NCI-H1930 (cell line): ENCODE results near the gene MYL6.
"Not testable (repeated sequence)": the region's sequence is repeated elsewhere in the genome, so short reads cannot be mapped to it uniquely, and the experiment has no call there.

Experiments
- DNase-seq, 2 experiments: peaks; one replicate each; lab custom pipeline; 2025; lab: John Stamatoyannopoulos, UW

Gene MYL6

GRCh38 chr12:56158029-56158925 lies at the start of gene MYL6:
Gene MYL6 (plus strand): TSS chr12:56158359. CDS start chr12:56158402, 43 bp downstream.
- DNase-seq, result peak; percentile 95

DNA sequence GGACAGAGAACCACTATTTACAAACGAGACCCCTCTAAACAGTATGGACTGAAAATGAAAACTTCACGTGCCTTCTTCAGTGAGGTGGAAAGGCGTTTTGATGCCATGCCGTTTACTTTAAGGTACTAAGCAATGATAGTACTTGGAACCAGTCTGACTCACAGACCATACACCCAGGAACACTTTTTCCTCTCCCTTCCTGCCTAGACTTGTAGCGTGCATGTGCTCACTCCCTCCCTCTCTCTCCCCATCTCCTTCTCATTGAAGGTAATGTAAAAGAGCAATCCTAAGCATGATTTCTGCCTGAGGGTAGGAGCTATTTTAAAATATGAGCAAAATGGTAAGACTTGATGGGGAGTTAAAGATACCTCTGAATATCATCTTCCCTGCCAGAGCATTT lies 47.6 kb upstream of the MYL6 start:
- no peak for DNase-seq

DNA sequence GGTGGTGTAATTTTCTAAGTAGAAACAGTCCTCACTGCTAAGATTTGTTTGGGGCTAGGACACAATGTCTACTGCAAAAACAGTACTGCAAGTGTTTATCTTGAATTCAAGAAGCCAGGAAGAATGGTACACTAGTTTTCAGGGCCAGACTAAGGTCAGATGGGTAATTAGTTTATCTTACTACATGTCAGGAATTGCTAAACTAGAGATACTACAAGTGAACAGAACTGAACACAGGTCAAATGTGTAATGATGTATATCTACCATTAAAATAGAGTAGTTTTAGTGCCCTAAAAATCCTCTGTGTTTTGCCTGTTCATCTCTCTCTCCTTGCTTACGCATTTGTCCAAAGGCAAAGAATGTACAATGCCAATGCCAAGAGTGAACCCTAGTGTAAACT lies 44.1 kb upstream of the MYL6 start:
- DNase-seq, result no peak

GRCh38 chr12:56115329-56115728 lies 42.8 kb upstream of the MYL6 start:
- no peak for DNase-seq

DNA sequence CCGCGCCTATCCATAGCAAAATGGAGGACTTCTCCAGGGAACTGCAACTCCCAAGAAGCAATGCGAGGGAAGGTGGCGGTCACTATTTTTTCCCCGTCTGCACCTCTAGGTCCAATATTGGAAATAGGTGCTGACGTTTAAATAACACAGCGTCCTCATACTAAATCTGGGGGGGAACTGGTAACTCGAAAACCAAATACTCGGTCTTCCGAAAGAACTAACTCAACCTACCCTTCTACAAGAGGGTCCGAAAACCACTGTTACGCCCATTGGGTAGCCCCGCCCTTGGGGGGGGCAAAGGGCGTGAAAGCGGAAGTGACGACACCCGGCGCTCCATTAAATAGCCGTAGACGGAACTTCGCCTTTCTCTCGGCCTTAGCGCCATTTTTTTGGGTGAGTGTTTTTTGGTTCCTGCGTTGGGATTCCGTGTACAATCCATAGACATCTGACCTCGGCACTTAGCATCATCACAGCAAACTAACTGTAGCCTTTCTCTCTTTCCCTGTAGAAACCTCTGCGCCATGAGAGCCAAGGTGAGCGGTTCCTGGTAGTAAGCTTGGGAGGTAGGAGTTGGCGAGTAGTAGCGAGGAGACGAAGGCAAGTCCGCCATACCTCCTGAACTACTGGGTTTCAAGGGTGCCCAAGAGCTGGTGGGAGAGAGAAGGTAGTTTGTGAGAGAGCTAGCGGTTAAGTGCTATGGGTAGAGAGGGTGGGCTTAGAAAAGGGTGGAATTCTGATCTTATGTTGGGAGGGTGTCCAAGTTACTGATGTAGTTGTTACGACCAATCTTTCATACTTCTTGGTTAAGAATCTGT lies 41.7 kb upstream of the MYL6 start, which contains the start of gene RPL41:
Gene RPL41, plus strand, starts transcription at position 367 of the 815 bp plus-strand sequence.
- peak; percentile 90 to 95 for DNase-seq

DNA sequence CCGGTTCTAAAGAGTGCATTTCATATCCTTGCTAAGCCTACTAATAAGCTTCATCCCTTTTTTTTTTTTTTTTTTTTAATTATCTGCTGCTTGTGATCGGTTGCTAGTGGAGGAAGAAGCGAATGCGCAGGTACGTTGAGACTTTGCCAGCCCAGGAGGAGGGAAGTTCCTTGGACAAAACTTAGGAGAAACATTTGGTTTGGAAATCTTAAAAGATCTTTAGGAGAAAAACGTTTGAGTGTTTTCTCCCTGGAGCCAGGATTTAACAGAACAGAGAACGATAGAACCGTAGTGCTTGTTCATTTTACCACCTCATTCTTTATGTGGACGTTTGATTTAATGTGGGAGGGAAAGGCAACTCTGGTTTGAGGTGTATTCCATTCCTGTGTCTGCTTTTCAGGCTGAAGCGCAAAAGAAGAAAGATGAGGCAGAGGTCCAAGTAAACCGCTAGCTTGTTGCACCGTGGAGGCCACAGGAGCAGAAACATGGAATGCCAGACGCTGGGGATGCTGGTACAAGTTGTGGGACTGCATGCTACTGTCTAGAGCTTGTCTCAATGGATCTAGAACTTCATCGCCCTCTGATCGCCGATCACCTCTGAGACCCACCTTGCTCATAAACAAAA lies 41.0 kb upstream of the MYL6 start:
- not testable (repeated sequence) for DNase-seq

DNA sequence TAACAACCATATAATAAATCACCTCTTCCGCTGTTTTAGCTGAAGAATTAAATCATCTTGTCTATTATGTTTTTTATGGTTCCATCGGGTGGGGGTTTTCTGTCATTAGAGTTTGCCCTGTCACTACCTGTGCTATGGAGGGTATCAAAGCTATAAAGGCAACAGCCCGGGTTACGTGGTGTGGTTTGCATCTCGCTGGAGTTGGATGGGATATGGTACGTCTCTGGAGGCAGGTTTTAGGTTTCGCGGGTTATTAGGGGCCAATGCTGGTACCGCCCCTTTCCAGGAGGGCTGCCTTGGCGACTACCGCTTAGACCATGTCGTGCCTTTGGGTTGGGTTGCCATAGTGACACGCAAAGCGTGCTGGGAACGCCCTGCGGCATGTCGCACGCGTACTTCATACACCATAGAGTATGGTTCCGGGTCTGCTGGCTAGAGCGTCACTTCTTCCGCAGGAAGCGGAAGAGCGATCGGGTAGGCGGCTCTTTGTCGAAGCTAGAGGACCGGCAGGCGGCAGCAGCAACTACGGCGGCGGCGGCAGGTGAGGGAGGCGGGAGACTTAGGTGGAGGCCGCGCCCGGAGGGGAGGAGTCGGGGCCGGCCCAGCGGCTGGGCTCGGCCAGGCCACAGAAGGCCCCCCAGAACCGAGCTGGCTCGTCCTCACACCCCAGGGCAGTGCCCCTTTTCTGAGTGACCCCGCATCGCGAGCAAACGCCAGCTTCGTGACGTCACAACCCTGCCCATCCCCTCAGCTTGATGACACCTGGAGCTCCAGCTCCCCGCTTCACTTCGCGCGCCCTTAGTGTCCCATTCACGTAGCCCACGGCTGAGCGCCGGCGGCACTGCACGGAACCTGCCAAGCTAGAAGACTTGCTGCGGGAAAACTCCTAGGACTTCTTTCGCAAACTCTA lies 40.1 kb upstream of the MYL6 start, which contains the start of gene ZC3H10:
Gene ZC3H10, plus strand, starts transcription at position 489 of the 910 bp plus-strand sequence. CDS start 2,297 bp downstream, outside the sequence.
- peak; percentile 98 for DNase-seq

GRCh38 chr12:56118688-56119357 lies 39.3 kb upstream of the MYL6 start:
- DNase-seq, result no peak

DNA sequence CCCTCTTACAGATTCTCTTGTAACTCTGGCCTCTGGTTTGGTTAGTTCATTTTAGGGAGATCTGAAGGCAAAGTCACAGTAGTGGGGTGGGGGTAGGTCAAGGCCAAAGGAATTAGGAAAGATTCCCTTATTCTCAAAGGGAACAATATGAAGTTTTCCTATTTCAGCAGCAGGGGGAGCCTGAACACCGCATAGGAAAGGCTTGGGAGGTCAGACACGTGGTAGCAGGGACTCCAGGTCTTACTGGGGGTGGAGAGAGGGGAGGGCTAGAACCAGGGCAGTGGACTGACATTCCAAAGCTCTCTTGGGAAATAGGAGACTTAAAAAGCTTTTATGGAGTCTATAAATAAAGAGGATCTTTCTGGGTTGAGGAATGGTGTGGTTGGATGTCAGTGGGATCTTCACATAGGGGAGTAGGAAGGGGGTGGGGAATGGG lies 38.8 kb upstream of the MYL6 start:
- peak; percentile 55 to 71 for DNase-seq

DNA sequence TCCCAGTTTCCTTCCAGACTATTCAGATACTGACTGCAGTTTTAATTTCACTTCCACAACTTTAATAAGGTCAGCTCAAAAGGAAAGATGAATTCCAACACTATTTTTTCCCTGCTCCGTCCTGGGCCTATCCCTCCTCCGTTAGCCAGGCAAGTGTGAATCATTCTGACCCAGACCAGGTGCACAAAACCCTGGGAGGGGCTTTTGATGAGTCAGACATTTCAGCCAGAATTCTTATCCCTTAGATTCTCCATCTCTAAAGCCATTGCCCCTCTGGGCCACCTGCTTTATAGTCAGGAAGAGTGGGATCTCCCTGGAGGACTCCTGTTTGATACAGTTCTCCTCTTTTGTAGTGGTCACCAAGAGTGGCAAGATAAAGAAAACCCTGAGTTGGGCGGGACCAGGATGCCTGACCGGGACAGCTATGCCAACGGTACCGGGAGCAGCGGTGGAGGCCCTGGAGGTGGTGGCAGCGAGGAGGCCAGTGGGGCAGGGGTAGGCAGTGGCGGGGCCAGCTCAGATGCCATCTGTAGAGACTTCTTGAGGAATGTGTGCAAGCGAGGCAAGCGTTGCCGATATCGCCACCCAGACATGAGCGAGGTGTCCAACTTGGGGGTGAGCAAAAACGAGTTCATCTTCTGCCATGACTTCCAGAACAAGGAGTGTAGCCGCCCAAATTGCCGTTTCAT lies 37.9 kb upstream of the MYL6 start:
- no peak for DNase-seq

GRCh38 chr12:56121204-56121870 lies 36.8 kb upstream of the MYL6 start:
- DNase-seq, result no peak

GRCh38 chr12:56122637-56123036 lies 35.5 kb upstream of the MYL6 start:
- DNase-seq, result no peak

- no peak for DNase-seq
These were observed 34.0 kb upstream of the MYL6 start for GRCh38 chr12:56124133-56124532.

DNA sequence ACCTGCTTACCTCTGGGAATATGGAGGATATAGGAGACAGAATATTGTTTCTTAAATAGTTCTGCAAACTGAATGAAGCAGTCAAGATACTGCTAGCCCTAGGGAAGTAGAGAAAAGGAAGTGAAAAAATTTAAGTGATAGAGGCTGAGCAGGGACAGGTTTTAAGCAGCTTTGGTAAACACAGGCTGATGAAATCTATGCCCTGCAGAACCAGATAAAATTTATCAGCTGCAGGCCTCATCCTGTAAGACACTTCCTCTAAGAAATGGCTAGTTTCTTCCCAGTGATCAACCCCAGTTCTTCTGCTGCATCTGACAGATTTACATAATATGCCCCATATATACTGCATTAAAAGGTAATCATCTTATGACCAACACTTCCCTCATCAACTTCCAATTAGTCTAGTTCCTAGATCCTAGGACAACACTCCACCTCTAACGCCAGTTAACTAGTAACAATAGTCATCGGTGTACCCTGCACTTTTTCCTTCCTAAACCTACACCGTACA lies 31.4 kb upstream of the MYL6 start:
- no peak for DNase-seq

GRCh38 chr12:56127485-56127887 lies 30.7 kb upstream of the MYL6 start:
- DNase-seq, result no peak

DNA sequence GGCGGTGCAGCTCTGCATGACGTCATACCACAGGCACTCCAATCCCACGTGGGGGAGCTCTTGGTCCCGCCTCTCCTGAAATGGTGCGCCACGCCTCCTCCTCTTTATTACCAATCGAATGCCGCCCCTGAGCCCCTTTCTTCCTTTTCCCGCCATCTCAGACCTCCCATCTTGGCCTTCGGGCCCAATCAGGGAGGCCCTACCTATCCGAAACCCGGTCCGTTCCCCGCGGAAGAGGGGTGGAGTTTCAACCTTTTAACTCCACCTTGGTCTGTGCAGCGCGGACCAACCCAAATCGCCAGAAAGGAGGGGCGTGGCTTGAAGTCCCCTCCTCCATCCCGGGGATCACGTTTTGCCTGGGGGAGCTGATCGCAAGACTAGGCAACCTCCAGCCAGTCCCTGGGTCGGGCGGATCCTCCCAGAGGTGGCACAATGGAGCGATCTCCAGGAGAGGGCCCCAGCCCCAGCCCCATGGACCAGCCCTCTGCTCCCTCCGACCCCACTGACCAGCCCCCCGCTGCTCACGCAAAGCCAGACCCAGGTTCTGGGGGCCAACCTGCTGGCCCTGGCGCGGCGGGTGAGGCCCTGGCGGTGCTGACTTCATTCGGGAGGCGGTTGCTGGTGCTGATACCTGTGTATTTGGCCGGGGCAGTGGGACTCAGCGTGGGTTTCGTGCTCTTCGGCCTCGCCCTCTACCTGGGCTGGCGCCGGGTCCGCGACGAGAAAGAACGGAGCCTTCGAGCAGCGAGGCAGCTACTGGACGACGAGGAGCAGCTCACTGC lies 30.1 kb upstream of the MYL6 start, which contains the start of gene ESYT1:
Gene ESYT1, plus strand, starts transcription at position 380 of the 782 bp plus-strand sequence. Its CDS starts 53 bp downstream, at position 433.
- DNase-seq, result peak; percentile 96 to 98

DNA sequence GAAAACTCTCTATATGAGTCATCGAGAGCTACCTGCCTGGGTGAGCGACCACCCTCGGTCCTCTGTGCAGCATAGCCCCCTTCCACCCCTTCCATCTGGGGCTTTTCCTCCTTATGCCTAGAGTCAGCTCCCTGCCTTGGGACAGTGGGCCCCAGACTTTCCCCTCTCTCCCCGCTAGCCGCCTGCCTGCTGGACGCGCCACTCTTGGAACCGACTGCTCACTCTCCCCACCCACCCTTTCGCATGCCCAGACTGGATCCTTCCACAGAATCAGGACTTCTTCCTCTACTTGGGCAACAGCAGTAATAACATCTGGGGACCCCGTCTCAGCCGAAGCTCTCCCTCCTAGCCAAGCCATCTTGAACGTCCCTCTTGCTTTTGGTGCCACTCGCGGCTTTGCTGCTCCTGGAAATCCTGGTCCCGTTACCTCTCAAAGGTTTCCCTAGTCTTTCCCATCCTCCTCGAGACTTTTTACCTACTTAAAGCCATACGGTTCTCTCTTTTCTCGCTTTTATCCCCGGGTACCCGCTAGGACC lies 29.4 kb upstream of the MYL6 start:
- no peak for DNase-seq
